Femur (tissue), 1 donor: ENCODE results near the gene CDH23.
A peak's percentile ranks its signal among the peaks of the same experiment; 100 is the strongest.

ENCODE experiments used
- DNase-seq: peaks from one replicate; pipeline ENCODE4 v3.0.0-alpha.2; 2017

Gene CDH23

GRCh38 chr10:71811351-71811750 lies 414.6 kb downstream of the CDH23 start:
- no peak for DNase-seq

- peak; percentile 74 for DNase-seq
Measured at GRCh38 chr10:71812016-71812912, 415.5 kb downstream of the CDH23 start.

- DNase-seq = no peak
Measured at GRCh38 chr10:71812913-71813590, 416.3 kb downstream of the CDH23 start.

GRCh38 chr10:71814922-71815411 lies 418.2 kb downstream of the CDH23 start:
- DNase-seq = no peak

- DNase-seq = no peak
Measured at GRCh38 chr10:71815515-71816130, 418.9 kb downstream of the CDH23 start.

- no peak for DNase-seq
Measured at GRCh38 chr10:71816421-71816851, 419.7 kb downstream of the CDH23 start.

GRCh38 chr10:71816936-71817618 lies 420.4 kb downstream of the CDH23 start:
- DNase-seq = no peak

- DNase-seq = peak; percentile 48
Measured at GRCh38 chr10:71817831-71818655, 421.3 kb downstream of the CDH23 start.

GRCh38 chr10:71818674-71819260 lies 422.0 kb downstream of the CDH23 start:
- DNase-seq = no peak

GRCh38 chr10:71819441-71819861 lies 422.7 kb downstream of the CDH23 start:
- no peak for DNase-seq

- DNase-seq = no peak
Measured at GRCh38 chr10:71819985-71820384, 423.3 kb downstream of the CDH23 start.

GRCh38 chr10:71820966-71821365 lies 424.2 kb downstream of the CDH23 start:
- no peak for DNase-seq

GRCh38 chr10:71821909-71822763 lies 425.4 kb downstream of the CDH23 start:
- DNase-seq = no peak

- no peak for DNase-seq
Measured at GRCh38 chr10:71823356-71823755, 426.6 kb downstream of the CDH23 start.

GRCh38 chr10:71824333-71824732 lies 427.6 kb downstream of the CDH23 start:
- DNase-seq = no peak

GRCh38 chr10:71825217-71825616 lies 428.5 kb downstream of the CDH23 start:
- no peak for DNase-seq

GRCh38 chr10:71827852-71828251 lies 431.1 kb downstream of the CDH23 start:
- no peak for DNase-seq

- DNase-seq = no peak
Measured at GRCh38 chr10:71828702-71829101, 432.0 kb downstream of the CDH23 start.

- no peak for DNase-seq
Measured at GRCh38 chr10:71829171-71829570, 432.5 kb downstream of the CDH23 start.

- DNase-seq = no peak
Measured at GRCh38 chr10:71829896-71830295, 433.2 kb downstream of the CDH23 start.
